ENCODE results near the gene SAE1. TPM values are rescaled to one million over a fixed set of nuclear protein-coding genes. Genes with fewer than 3 reads are reported as not detected.

Gene SAE1
- total and polyA plus RNA-seq, 8 donors, result 67.7 to 125 (median 93.4) TPM

DNA sequence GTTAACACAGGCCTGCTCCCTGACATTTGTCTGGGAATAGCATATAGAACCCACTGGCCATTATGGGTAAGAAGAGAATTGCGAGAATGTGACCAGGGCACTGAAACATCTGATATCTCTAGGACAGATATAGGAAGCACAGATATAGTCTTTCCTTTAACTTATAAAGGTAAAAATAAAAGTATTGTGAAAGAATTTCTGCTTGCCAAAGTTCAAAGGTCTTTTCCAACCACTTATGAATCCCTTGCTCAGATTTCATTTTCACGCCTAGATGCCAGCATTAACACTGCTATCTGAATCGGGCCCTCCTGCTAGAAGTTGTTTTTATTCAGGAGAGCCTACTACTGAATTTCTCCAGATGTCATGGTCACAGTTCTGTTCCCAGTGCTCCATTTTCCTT lies 72.6 kb downstream of the SAE1 start:
- Histone ChIP-seq H3K36me3 (peaks cover 0 to 88% of the 10 kb centered on the region in 2 donors), H3K27ac (no peak overlapping the region), H3K4me3 (no peak overlapping the region), H3K4me1 (no peaks in the 10 kb centered on the region), H3K27me3 (no peaks in the 10 kb centered on the region), H3K9me3 (no peaks in the 10 kb centered on the region)
- no peak for ATAC-seq
- DNase-seq, result no peak
- intact Hi-C loops (cut with DNase I), result no loop called here
- no peak for TF ChIP-seq CTCF (IDR thresholded peaks at IDR 0.05)

GRCh38 chr19:47209319-47210179 lies 78.9 kb downstream of the SAE1 start:
- no peaks in the 10 kb centered on the region for H3K27me3 ChIP-seq
- TF ChIP-seq CTCF (IDR thresholded peaks at IDR 0.05), result no peak
- DNase-seq (no peak), ATAC-seq (no peak)
- H3K36me3 ChIP-seq, result peaks cover 0 to 58% of the 10 kb centered on the region in 2 donors
- intact Hi-C loops (cut with DNase I), result loop anchor here in 1 of 2 donors (5.0 kb wide), 1 partner anchor 38 kb away; no protein-coding TSS in a partner anchor
- no peak overlapping the region for H3K4me3 ChIP-seq
- H3K9me3 ChIP-seq, result no peaks in the 10 kb centered on the region
- H3K4me1 ChIP-seq, result peaks cover 6 to 14% of the 10 kb centered on the region in 2 donors
- no peak overlapping the region for H3K27ac ChIP-seq

DNA sequence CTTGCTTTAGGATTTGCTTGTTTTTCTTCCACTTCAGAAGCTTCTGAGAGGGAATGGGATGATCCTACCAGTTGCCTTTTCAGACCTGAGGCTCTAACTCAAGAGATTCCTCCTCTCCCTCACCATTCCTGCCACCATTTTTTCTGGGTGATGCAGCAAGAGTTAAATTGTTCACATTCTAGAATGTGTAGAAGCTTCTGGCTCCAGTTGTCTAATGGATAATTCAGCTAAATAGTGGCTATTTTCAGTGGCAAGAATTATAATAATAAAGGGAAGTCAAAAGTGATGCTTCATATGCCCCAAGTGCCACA lies 79.5 kb downstream of the SAE1 start:
- intact Hi-C loops (cut with DNase I), result no loop called here
- DNase-seq (no peak), ATAC-seq (no peak)
- Histone ChIP-seq H3K36me3 (peaks cover 0 to 52% of the 10 kb centered on the region in 2 donors), H3K27me3 (no peaks in the 10 kb centered on the region), H3K4me1 (peaks cover 6 to 14% of the 10 kb centered on the region in 2 donors), H3K27ac (no peak overlapping the region), H3K9me3 (no peaks in the 10 kb centered on the region), H3K4me3 (no peak overlapping the region)
- TF ChIP-seq CTCF (IDR thresholded peaks at IDR 0.05), result no peak

DNA sequence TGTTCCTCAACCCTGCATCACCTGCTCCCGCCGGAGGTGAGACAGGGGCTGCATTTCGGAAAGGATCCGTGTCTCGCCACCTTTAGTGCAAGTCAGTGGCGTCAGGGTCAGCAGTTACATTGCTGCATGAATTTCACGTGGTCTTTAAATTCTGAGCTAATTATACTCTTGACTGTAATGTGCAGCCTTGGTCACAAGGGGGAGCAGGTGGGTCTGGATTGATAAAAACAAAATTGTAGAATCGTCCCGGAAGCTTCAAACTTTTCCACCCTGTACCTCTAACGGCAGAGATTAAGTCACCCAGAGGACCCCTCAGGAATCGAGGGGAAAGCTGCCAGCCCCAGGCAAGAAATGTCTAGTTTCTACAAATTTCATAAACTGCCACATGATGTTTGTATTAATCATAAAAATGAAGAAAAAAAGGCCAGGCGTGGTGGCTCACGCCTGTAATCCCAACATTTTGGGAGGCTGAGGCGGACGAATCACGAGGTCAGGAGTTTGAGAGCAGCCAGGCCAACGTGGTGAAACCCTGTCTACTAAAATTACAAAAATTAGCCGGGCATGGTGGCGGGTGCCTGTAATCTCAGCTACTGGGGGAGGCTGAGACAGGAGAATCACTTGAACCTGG lies 80.2 kb downstream of the SAE1 start:
- intact Hi-C loops (cut with DNase I), result no loop called here
- no peak overlapping the region for H3K4me3 ChIP-seq
- no peaks in the 10 kb centered on the region for H3K9me3 ChIP-seq
- H3K27me3 ChIP-seq, result no peaks in the 10 kb centered on the region
- peak; percentile 75 to 76 for TF ChIP-seq CTCF (IDR thresholded peaks at IDR 0.05)
- peaks cover 6 to 14% of the 10 kb centered on the region in 2 donors for H3K4me1 ChIP-seq
- ATAC-seq (peak; percentile 93), DNase-seq (peak in 3 of 4 donors; percentile 65 to 82 (median 70))
- H3K36me3 ChIP-seq, result peaks cover 0 to 46% of the 10 kb centered on the region in 2 donors
- H3K27ac ChIP-seq, result peak overlapping the region in 1 of 2 donors; percentile 61

DNA sequence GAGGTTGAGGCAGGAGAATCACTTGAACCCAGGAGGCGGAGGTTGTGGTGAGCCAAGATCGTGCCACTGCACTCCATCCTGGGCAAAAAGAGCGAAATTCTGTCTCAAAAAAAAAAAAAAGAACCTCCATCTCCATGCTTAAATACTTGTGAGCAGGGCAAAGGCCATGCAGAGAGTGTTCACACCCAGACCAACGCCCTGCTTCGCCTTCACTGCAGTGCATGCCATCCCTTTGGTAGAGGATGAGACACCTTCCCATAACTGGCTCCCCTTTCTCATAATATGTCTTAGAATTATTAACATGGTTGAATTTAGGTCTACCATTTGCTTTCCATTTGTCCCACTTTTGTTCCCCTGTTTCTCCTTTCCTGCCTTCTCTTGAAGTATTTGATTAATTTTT lies 84.9 kb downstream of the SAE1 start:
- intact Hi-C loops (cut with DNase I), result no loop called here
- no peaks in the 10 kb centered on the region for H3K27me3 ChIP-seq
- no peak overlapping the region for H3K4me3 ChIP-seq
- no peak for ATAC-seq
- H3K27ac ChIP-seq, result no peak overlapping the region
- no peaks in the 10 kb centered on the region for H3K9me3 ChIP-seq
- no peak for TF ChIP-seq CTCF (IDR thresholded peaks at IDR 0.05)
- H3K36me3 ChIP-seq, result peaks cover 0 to 2% of the 10 kb centered on the region in 2 donors
- peaks cover 5 to 9% of the 10 kb centered on the region in 2 donors for H3K4me1 ChIP-seq
- DNase-seq, result no peak
